ENCODE measurements around the gene ASCC3. TPM values are rescaled to one million over a fixed set of nuclear protein-coding genes. Genes with fewer than 3 reads are reported as not detected.
A peak's percentile ranks its signal among the peaks of the same experiment; 100 is the strongest.
"Not testable (repeated sequence)": the region's sequence is repeated elsewhere in the genome, so short reads cannot be mapped to it uniquely, and the experiment has no call there.

The ASCC3 gene
- total RNA-seq, 1 donor from 2014 or later, result 75.3 TPM

- Histone ChIP-seq H2AFZ (replicated peaks) (no peak overlapping the region), H3K4me1 (no peaks in the 10 kb centered on the region), H3K9ac (no peak overlapping the region), H3K9me3 (ENCODE audit: low read depth) (no peaks in the 10 kb centered on the region), H3K79me2 (ENCODE audit: low read depth) (no peaks in the 10 kb centered on the region), H3K36me3 (no peaks in the 10 kb centered on the region), H3K27ac (no peak overlapping the region), H3K4me3 (no peak overlapping the region), H4K20me1 (ENCODE audit: low read depth) (no peaks in the 10 kb centered on the region), H3F3A (ENCODE audit: low read depth) (no peaks in the 10 kb centered on the region), H3K27me3 (no peaks in the 10 kb centered on the region), H3K4me2 (no peak overlapping the region)
- H3K4me1 Mint-ChIP-seq, result no peaks in the 10 kb centered on the region
- H3K27ac Mint-ChIP-seq, result no peak overlapping the region
- H3K36me3 Mint-ChIP-seq, result no peaks in the 10 kb centered on the region
- H3K4me3 Mint-ChIP-seq, result no peak overlapping the region
- no peaks in the 10 kb centered on the region for H3K9me3 Mint-ChIP-seq
- TF ChIP-seq EZH2 (IDR thresholded peaks at IDR 0.05) (no peak), EZH2phosphoT487 (IDR thresholded peaks at IDR 0.05) (no peak), CTCF (IDR thresholded peaks at IDR 0.05) (no peak)
- no peaks in the 10 kb centered on the region for H3K27me3 Mint-ChIP-seq (ENCODE audit: insufficient read depth, low read depth)
- DNase-seq (ENCODE audit: low spot score), result no peak
These were observed 222.6 kb downstream of the ASCC3 start for GRCh38 chr6:100658486-100658885.

DNA sequence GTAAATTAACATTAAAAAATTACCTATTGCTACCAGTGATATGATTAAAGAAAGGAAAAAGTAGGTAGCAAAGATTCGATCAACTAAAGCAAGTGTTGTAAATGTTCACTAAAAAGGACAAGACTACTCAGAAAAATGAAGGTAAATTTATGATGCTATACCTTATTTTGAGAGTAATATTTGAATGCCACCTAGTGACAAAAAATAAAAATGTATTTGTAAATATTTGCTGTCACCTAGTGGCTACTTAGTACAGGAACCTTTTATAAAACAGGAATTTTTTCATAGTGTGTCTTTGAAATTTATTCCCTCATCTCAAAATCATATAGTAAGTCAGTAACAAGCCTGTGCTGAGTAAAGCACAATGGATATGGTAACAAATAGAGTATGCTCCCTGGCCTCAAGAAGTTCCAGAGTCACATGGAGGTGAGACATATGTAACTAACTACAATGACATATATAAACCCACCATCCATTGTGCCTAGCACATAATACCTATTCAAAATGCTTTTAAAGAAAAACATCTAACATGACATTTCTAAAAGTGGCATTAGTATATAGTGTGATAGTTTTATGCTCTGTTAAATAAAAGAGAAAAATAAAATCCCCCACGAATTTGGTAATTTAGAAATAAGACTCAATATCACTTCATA lies 223.3 kb downstream of the ASCC3 start:
- Histone ChIP-seq H3K4me3 (no peak overlapping the region), H3K27ac (no peak overlapping the region), H3K4me1 (no peaks in the 10 kb centered on the region), H3K4me2 (no peak overlapping the region), H3F3A (ENCODE audit: low read depth) (no peaks in the 10 kb centered on the region), H3K79me2 (ENCODE audit: low read depth) (no peaks in the 10 kb centered on the region), H3K36me3 (no peaks in the 10 kb centered on the region), H3K9ac (no peak overlapping the region), H4K20me1 (ENCODE audit: low read depth) (no peaks in the 10 kb centered on the region), H2AFZ (replicated peaks) (no peak overlapping the region), H3K9me3 (ENCODE audit: low read depth) (no peaks in the 10 kb centered on the region), H3K27me3 (no peaks in the 10 kb centered on the region)
- Mint-ChIP-seq H3K27ac (no peak overlapping the region), H3K9me3 (no peaks in the 10 kb centered on the region), H3K4me3 (no peak overlapping the region), H3K27me3 (ENCODE audit: insufficient read depth, low read depth) (no peaks in the 10 kb centered on the region), H3K4me1 (no peaks in the 10 kb centered on the region), H3K36me3 (no peaks in the 10 kb centered on the region)
- TF ChIP-seq EZH2phosphoT487 (IDR thresholded peaks at IDR 0.05) (no peak), EZH2 (IDR thresholded peaks at IDR 0.05) (no peak), CTCF (IDR thresholded peaks at IDR 0.05) (peak; percentile 44)
- no peak for DNase-seq (ENCODE audit: low spot score)

GRCh38 chr6:100641147-100641546 lies 240.0 kb downstream of the ASCC3 start:
- not testable (repeated sequence) for DNase-seq (ENCODE audit: low spot score); H3F3A ChIP-seq (ENCODE audit: low read depth); H3K4me2 ChIP-seq; H3K9me3 ChIP-seq (ENCODE audit: low read depth); H3K9me3 Mint-ChIP-seq; H3K9ac ChIP-seq; H3K4me1 Mint-ChIP-seq; H3K4me3 ChIP-seq; H3K4me1 ChIP-seq; H3K4me3 Mint-ChIP-seq; H3K27ac ChIP-seq; H3K27ac Mint-ChIP-seq; H4K20me1 ChIP-seq (ENCODE audit: low read depth); H3K27me3 Mint-ChIP-seq (ENCODE audit: insufficient read depth, low read depth); H2AFZ ChIP-seq (replicated peaks); H3K27me3 ChIP-seq; H3K79me2 ChIP-seq (ENCODE audit: low read depth)
- H3K36me3 Mint-ChIP-seq, result peaks cover 23% of the 10 kb centered on the region
- H3K36me3 ChIP-seq, result peaks cover 11% of the 10 kb centered on the region

- no peak overlapping the region for H3K27ac Mint-ChIP-seq
- H3K27me3 ChIP-seq, result no peaks in the 10 kb centered on the region
- H3K27ac ChIP-seq, result no peak overlapping the region
- no peak overlapping the region for H3K4me3 ChIP-seq
- H3K4me2 ChIP-seq, result no peak overlapping the region
- no peaks in the 10 kb centered on the region for H3K79me2 ChIP-seq (ENCODE audit: low read depth)
- no peaks in the 10 kb centered on the region for H4K20me1 ChIP-seq (ENCODE audit: low read depth)
- H3K27me3 Mint-ChIP-seq (ENCODE audit: insufficient read depth, low read depth), result no peaks in the 10 kb centered on the region
- no peak overlapping the region for H3K4me3 Mint-ChIP-seq
- H3K4me1 Mint-ChIP-seq, result no peaks in the 10 kb centered on the region
- no peak overlapping the region for H2AFZ ChIP-seq (replicated peaks)
- H3K36me3 ChIP-seq, result peaks cover 3% of the 10 kb centered on the region
- no peaks in the 10 kb centered on the region for H3K9me3 Mint-ChIP-seq
- DNase-seq (ENCODE audit: low spot score), result peak; percentile 10
- H3K9me3 ChIP-seq (ENCODE audit: low read depth), result no peaks in the 10 kb centered on the region
- no peaks in the 10 kb centered on the region for H3K4me1 ChIP-seq
- H3K36me3 Mint-ChIP-seq, result peaks cover 14% of the 10 kb centered on the region
- no peaks in the 10 kb centered on the region for H3F3A ChIP-seq (ENCODE audit: low read depth)
- TF ChIP-seq EZH2 (IDR thresholded peaks at IDR 0.05) (no peak), EZH2phosphoT487 (IDR thresholded peaks at IDR 0.05) (no peak)
- H3K9ac ChIP-seq, result no peak overlapping the region
These were observed 247.9 kb downstream of the ASCC3 start for GRCh38 chr6:100633096-100633777.

All from neural progenitor cell (in vitro differentiated cells).